ENCODE measurements around the gene ZNF625.

Gene ZNF625

GRCh38 chr19:12117201-12117970 lies 39.1 kb downstream of the ZNF625 start:
- H3K27me3 ChIP-seq (ENCODE audit: low read length): no peaks in the 10 kb centered on the region
- no peak for TF ChIP-seq CTCF (IDR thresholded peaks at IDR 0.05; ENCODE audit: insufficient read depth, low read length, poor library complexity, severe bottlenecking)
- TF ChIP-seq EZH2phosphoT487 (conservative IDR thresholded peaks at IDR 0.05; ENCODE audit: low read length): no peak
- no peak overlapping the region for H3K4me3 ChIP-seq (ENCODE audit: insufficient read depth, low read length, poor library complexity, severe bottlenecking)
- H3K9me3 ChIP-seq (ENCODE audit: insufficient read depth, low read length): no peaks in the 10 kb centered on the region
- H3K27ac ChIP-seq (ENCODE audit: low read depth, low read length): no peak overlapping the region
- no peaks in the 10 kb centered on the region for H3K36me3 ChIP-seq (ENCODE audit: low read length)
- no peak overlapping the region for H2AFZ ChIP-seq (ENCODE audit: low read depth, low read length, severe bottlenecking)
- H3K4me2 ChIP-seq (ENCODE audit: low read depth, low read length, poor library complexity, severe bottlenecking): no peak overlapping the region
- no peak overlapping the region for H3K9ac ChIP-seq (ENCODE audit: low read length)
- H3K9me2 ChIP-seq (replicated peaks; ENCODE audit: insufficient read depth, low read length): no peaks in the 10 kb centered on the region
- H3F3A ChIP-seq (ENCODE audit: insufficient read depth): no peaks in the 10 kb centered on the region
- H4K20me1 ChIP-seq (ENCODE audit: low read depth, low read length): no peaks in the 10 kb centered on the region
- no peaks in the 10 kb centered on the region for H3K79me2 ChIP-seq (ENCODE audit: insufficient read depth, low read length)

GRCh38 chr19:12113121-12113520 lies 43.4 kb downstream of the ZNF625 start:
- Histone ChIP-seq H3K79me2 (ENCODE audit: insufficient read depth, low read length) (no peaks in the 10 kb centered on the region), H3K9me2 (replicated peaks; ENCODE audit: insufficient read depth, low read length) (no peaks in the 10 kb centered on the region), H3F3A (ENCODE audit: insufficient read depth) (no peaks in the 10 kb centered on the region), H3K4me2 (ENCODE audit: low read depth, low read length, poor library complexity, severe bottlenecking) (no peak overlapping the region), H3K27ac (ENCODE audit: low read depth, low read length) (no peak overlapping the region), H3K27me3 (ENCODE audit: low read length) (no peaks in the 10 kb centered on the region), H3K9me3 (ENCODE audit: insufficient read depth, low read length) (no peaks in the 10 kb centered on the region), H3K36me3 (ENCODE audit: low read length) (no peaks in the 10 kb centered on the region), H4K20me1 (ENCODE audit: low read depth, low read length) (no peaks in the 10 kb centered on the region), H3K9ac (ENCODE audit: low read length) (no peak overlapping the region), H2AFZ (ENCODE audit: low read depth, low read length, severe bottlenecking) (no peak overlapping the region), H3K4me3 (ENCODE audit: insufficient read depth, low read length, poor library complexity, severe bottlenecking) (no peak overlapping the region)
- TF ChIP-seq CTCF (IDR thresholded peaks at IDR 0.05; ENCODE audit: insufficient read depth, low read length, poor library complexity, severe bottlenecking) (no peak), EZH2phosphoT487 (conservative IDR thresholded peaks at IDR 0.05; ENCODE audit: low read length) (no peak)

DNA sequence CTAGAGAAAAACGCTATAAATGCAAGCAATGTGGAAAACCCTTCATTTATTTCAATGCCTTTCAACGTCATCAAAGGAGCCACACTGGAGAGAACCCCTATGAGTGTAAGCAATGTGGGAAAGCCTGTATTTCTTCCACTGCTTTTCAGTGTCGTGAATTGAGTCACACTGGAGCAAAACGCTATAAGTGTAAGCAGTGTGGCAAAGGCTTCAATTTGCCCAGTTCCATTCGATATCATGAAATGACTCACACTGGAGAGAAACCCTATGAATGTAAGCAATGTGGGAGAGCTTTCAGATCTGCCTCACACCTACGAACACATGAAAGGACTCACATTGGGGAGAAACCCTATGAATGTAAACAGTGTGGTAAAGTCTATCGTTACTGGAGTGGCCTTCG lies 43.8 kb downstream of the ZNF625 start:
- TF ChIP-seq EZH2phosphoT487 (conservative IDR thresholded peaks at IDR 0.05; ENCODE audit: low read length) (no peak), CTCF (IDR thresholded peaks at IDR 0.05; ENCODE audit: insufficient read depth, low read length, poor library complexity, severe bottlenecking) (no peak)
- no peaks in the 10 kb centered on the region for H3K79me2 ChIP-seq (ENCODE audit: insufficient read depth, low read length)
- no peaks in the 10 kb centered on the region for H3K9me3 ChIP-seq (ENCODE audit: insufficient read depth, low read length)
- no peaks in the 10 kb centered on the region for H3K36me3 ChIP-seq (ENCODE audit: low read length)
- no peaks in the 10 kb centered on the region for H3K27me3 ChIP-seq (ENCODE audit: low read length)
- no peak overlapping the region for H3K9ac ChIP-seq (ENCODE audit: low read length)
- H3F3A ChIP-seq (ENCODE audit: insufficient read depth): no peaks in the 10 kb centered on the region
- H4K20me1 ChIP-seq (ENCODE audit: low read depth, low read length): no peaks in the 10 kb centered on the region
- H2AFZ ChIP-seq (ENCODE audit: low read depth, low read length, severe bottlenecking): no peak overlapping the region
- H3K4me3 ChIP-seq (ENCODE audit: insufficient read depth, low read length, poor library complexity, severe bottlenecking): no peak overlapping the region
- H3K27ac ChIP-seq (ENCODE audit: low read depth, low read length): no peak overlapping the region
- H3K4me2 ChIP-seq (ENCODE audit: low read depth, low read length, poor library complexity, severe bottlenecking): no peak overlapping the region
- no peaks in the 10 kb centered on the region for H3K9me2 ChIP-seq (replicated peaks; ENCODE audit: insufficient read depth, low read length)

Measured in SU-DHL-6 (cell line).